IMR-90 (cell line): ENCODE measurements around the gene PYGB. TPM values are rescaled to one million over a fixed set of nuclear protein-coding genes. Genes with fewer than 3 reads are reported as not detected.

Experiments used
- ATAC-seq: fragments of 200-7000 bp; cut with Tn5 transposase; 2 replicates; pipeline ENCODE4 v1.9.1; 2020; ENCODE audit warnings: low read depth, mild to moderate bottlenecking, moderate library complexity
- BruUV-seq: library from RNA; stranded (reverse); fragments of 400-500 nt; replicated peaks from 2 replicates; lab custom pipeline; 2021; lab: Mats Ljungman, UMichigan
- CTCF ChIA-PET: fragments of 300-600 bp; formaldehyde crosslinking; extraction: SDS; loops from one replicate; lab custom pipeline; 2021; ENCODE audit warnings: antibody characterized with exemption; lab: Yijun Ruan, JAX
- POLR2A ChIA-PET: fragments of 300-600 bp; sonication (Branson Sonifier 250); formaldehyde crosslinking; loops from one replicate; lab custom pipeline; 2022; ENCODE audit warnings: antibody characterized with exemption; ENCODE audit not compliant: unreplicated experiment; lab: Charles Lee
- DNase-seq: peaks from one replicate; pipeline ENCODE4 v3.0.0; 2013
- H2AFZ ChIP-seq: replicated peaks from 2 replicates; pipeline ENCODE3; 2013; ENCODE audit warnings: low read length, mild to moderate bottlenecking; ENCODE audit not compliant: poor library complexity
- H2AK5ac ChIP-seq: 2 replicates; pipeline ENCODE4 v1.6.1; 2013; ENCODE audit warnings: low read depth, low read length, inconsistent platforms
- H2AK9ac ChIP-seq: replicated peaks from 2 replicates; pipeline ENCODE3; 2013; ENCODE audit warnings: mild to moderate bottlenecking, low read depth, low read length, moderate library complexity; ENCODE audit not compliant: poor library complexity
- H2BK120ac ChIP-seq: 2 replicates; pipeline ENCODE4 v1.6.1; 2013; ENCODE audit warnings: low read depth, low read length, inconsistent platforms
- H2BK15ac ChIP-seq: 3 replicates; pipeline ENCODE4 v1.6.1; 2013; ENCODE audit warnings: low read depth, low read length, inconsistent platforms
- H2BK20ac ChIP-seq: 2 replicates; pipeline ENCODE4 v1.6.1; 2013; ENCODE audit warnings: low read depth, mild to moderate bottlenecking, inconsistent platforms, low read length, moderate library complexity
- H2BK5ac ChIP-seq: 2 replicates; pipeline ENCODE4 v1.6.1; 2013; ENCODE audit warnings: mild to moderate bottlenecking, low read depth, low read length, inconsistent platforms; ENCODE audit not compliant: poor library complexity, severe bottlenecking
- H3K14ac ChIP-seq: replicated peaks from 2 replicates; pipeline ENCODE4 v1.6.1; 2013; ENCODE audit warnings: low read depth, low read length, inconsistent platforms
- H3K18ac ChIP-seq: 2 replicates; pipeline ENCODE4 v1.6.1; 2013; ENCODE audit warnings: low read depth, low read length, control low read depth
- H3K23ac ChIP-seq: 2 replicates; pipeline ENCODE4 v1.6.1; 2013; ENCODE audit warnings: low read depth, low read length, inconsistent platforms
- H3K27ac ChIP-seq: 2 replicates; pipeline ENCODE4 v1.5.1; 2013; ENCODE audit warnings: mild to moderate bottlenecking, control low read depth, low read length; ENCODE audit not compliant: insufficient read depth
- H3K27me3 ChIP-seq: 2 replicates; pipeline ENCODE4 v1.6.1; 2013; ENCODE audit warnings: low read length; ENCODE audit not compliant: control insufficient read depth, insufficient read depth
- H3K36me3 ChIP-seq: 2 replicates; pipeline ENCODE4 v1.6.1; 2013; ENCODE audit warnings: low read length, mixed read lengths; ENCODE audit not compliant: control insufficient read depth, insufficient read depth
- H3K4ac ChIP-seq: 2 replicates; pipeline ENCODE4 v1.6.1; 2013; ENCODE audit warnings: low read depth, low read length, inconsistent platforms
- H3K4me1 ChIP-seq: 2 replicates; pipeline ENCODE4 v1.6.1; 2013; ENCODE audit warnings: low read length, mixed read lengths; ENCODE audit not compliant: control insufficient read depth, insufficient read depth
- H3K4me2 ChIP-seq: 2 replicates; pipeline ENCODE4 v1.6.1; 2013; ENCODE audit warnings: low read depth, mild to moderate bottlenecking, control low read depth, low read length, moderate library complexity
- H3K4me3 ChIP-seq: 2 replicates; pipeline ENCODE4 v1.5.1; 2013; ENCODE audit warnings: low read depth, mild to moderate bottlenecking, control low read depth, low read length, moderate library complexity; ENCODE audit not compliant: insufficient read depth
- H3K56ac ChIP-seq: 2 replicates; pipeline ENCODE4 v1.6.1; 2013; ENCODE audit warnings: low read length, inconsistent platforms; ENCODE audit not compliant: insufficient read depth; ENCODE audit errors: extremely low read depth
- H3K79me1 ChIP-seq, 2 experiments: 2 replicates each; pipeline ENCODE4 v1.6.1; 2013; ENCODE audit warnings: low read length in 2 of 2, inconsistent platforms in 1 of 2, low read depth in 1 of 2
- H3K9ac ChIP-seq: 2 replicates; pipeline ENCODE4 v1.6.1; 2013; ENCODE audit warnings: low read depth, low read length, control low read depth
- H3K9me1 ChIP-seq: 2 replicates; pipeline ENCODE4 v1.6.1; 2013; ENCODE audit warnings: low read length, inconsistent platforms; ENCODE audit not compliant: insufficient read depth
- H3K9me3 ChIP-seq: 2 replicates; pipeline ENCODE4 v1.6.1; 2013; ENCODE audit warnings: low read length; ENCODE audit not compliant: control insufficient read depth, insufficient read depth
- H4K20me1 ChIP-seq: 2 replicates; pipeline ENCODE4 v1.6.1; 2013; ENCODE audit warnings: low read length, inconsistent platforms; ENCODE audit not compliant: insufficient read depth
- H4K5ac ChIP-seq: 2 replicates; pipeline ENCODE4 v1.6.1; 2013; ENCODE audit warnings: mild to moderate bottlenecking, low read depth, low read length, control low read depth
- H4K8ac ChIP-seq, 2 experiments: 2 replicates each; pipeline ENCODE4 v1.6.1; 2013; ENCODE audit warnings: low read depth in 2 of 2, low read length in 2 of 2, control low read depth in 1 of 2, inconsistent platforms in 1 of 2
- H4K91ac ChIP-seq: 2 replicates; pipeline ENCODE4 v1.6.1; 2013; ENCODE audit warnings: low read depth, low read length, inconsistent platforms; ENCODE audit not compliant: insufficient read depth
- CEBPB ChIP-seq: IDR thresholded peaks from 2 replicates; pipeline ENCODE4 v1.6.1; 2012; ENCODE audit warnings: low read depth, low read length, improper control_type of control experiment
- CHD1 ChIP-seq: IDR thresholded peaks from 2 replicates; pipeline ENCODE4 v1.6.1; 2012; ENCODE audit warnings: low read depth, low read length, improper control_type of control experiment
- CTCF ChIP-seq: conservative IDR thresholded peaks from 2 replicates; pipeline ENCODE4 v1.5.1; 2012; ENCODE audit warnings: mild to moderate bottlenecking, low read depth, low read length, improper control_type of control experiment
- ELK1 ChIP-seq: fragments of 150-350 bp; IDR thresholded peaks from 2 replicates; pipeline ENCODE4 v1.6.1; 2016; ENCODE audit warnings: low read depth, mild to moderate bottlenecking, low read length, moderate library complexity, borderline replicate concordance
- MXI1 ChIP-seq: IDR thresholded peaks from 2 replicates; pipeline ENCODE4 v1.6.1; 2012; ENCODE audit warnings: low read depth, mild to moderate bottlenecking, low read length, moderate library complexity, borderline replicate concordance
- NFE2L2 ChIP-seq: fragments of 150-350 bp; IDR thresholded peaks from 2 replicates; pipeline ENCODE4 v1.6.1; 2016; ENCODE audit warnings: low read depth, mild to moderate bottlenecking, low read length
- POLR2A ChIP-seq: IDR thresholded peaks from 2 replicates; pipeline ENCODE4 v1.6.1; 2012; ENCODE audit warnings: mild to moderate bottlenecking, low read depth, low read length
- RFX5 ChIP-seq: IDR thresholded peaks from 2 replicates; pipeline ENCODE4 v1.8.0; 2012; ENCODE audit warnings: low read depth, mild to moderate bottlenecking, low read length, moderate library complexity
- USF2 ChIP-seq: fragments of 150-350 bp; IDR thresholded peaks from 2 replicates; pipeline ENCODE4 v1.6.1; 2017; ENCODE audit warnings: mild to moderate bottlenecking, antibody characterized with exemption, low read length, low read depth
- WGBS, 2 experiments: methylation state at CpG; one replicate each; pipeline versions ENCODE4 v1.1.5 to v1.1.7; 2013; ENCODE audit warnings: missing lambda C conversion rate in 2 of 2; ENCODE audit not compliant: insufficient read length in 1 of 2; ENCODE audit errors: extremely low coverage in 2 of 2; 5-methylcytosine and 5-hydroxymethylcytosine counted together
- dilution Hi-C: fragments of 300-500 bp; cut with HindIII; formaldehyde crosslinking; loops from one replicate; pipeline ENCODE4 v1.14.3; 2018; ENCODE audit warnings: low sequenced_read_pairs; ENCODE audit not compliant: unreplicated experiment
- in situ Hi-C: fragments of 300-500 bp; cut with MboI; formaldehyde crosslinking; loops from 3 replicates; pipeline ENCODE4 v1.14.3; 2019; ENCODE audit warnings: low sequenced_read_pairs, inconsistent platforms, mixed read lengths
- intact Hi-C: fragments of 100-400 bp; cut with micrococcal nuclease; formaldehyde crosslinking; loops from 2 replicates; pipeline ENCODE4 v1.10.0; 2022
- polyA plus RNA-seq, 3 experiments: library from polyadenylated mRNA; depleted of rRNA; stranded (reverse); fragments of >200 nt; gene quantifications; 2 replicates each; pipeline ENCODE4 v1.2.3, GENCODE V29; 2012; ENCODE audit warnings: low replicate concordance in 1 of 3
- total RNA-seq: library from RNA; depleted of rRNA; stranded (reverse); fragments of >200 nt; gene quantifications from 2 replicates; pipeline ENCODE4 v1.2.3, GENCODE V29; 2012

PYGB gene
- total and polyA plus RNA-seq, 2 of the 4 experiments (the other 2 are of a cell fraction), result 72.4 to 83.1 TPM

GRCh38 chr20:25207149-25207959 is 40.5 kb upstream of the PYGB start:
- Histone ChIP-seq H2BK5ac (no peak overlapping the region), H2AFZ (no peak overlapping the region), H3K4me3 (no peak overlapping the region), H4K91ac (no peak overlapping the region), H2BK120ac (no peak overlapping the region), H3K4me2 (no peak overlapping the region), H3K14ac (no peak overlapping the region), H3K18ac (no peak overlapping the region), H3K27me3 (no peaks in the 10 kb centered on the region), H3K4me1 (peaks cover 3% of the 10 kb centered on the region; the same call in 1 of the 2 replicates), H2BK20ac (no peak overlapping the region), H3K9me1 (peaks cover 10% of the 10 kb centered on the region; the same call in 1 of the 2 replicates), H3K79me1 (peaks cover 23 to 56% of the 10 kb centered on the region in 2 experiments), H3K56ac (no peak overlapping the region), H3K23ac (no peak overlapping the region), H2AK9ac (no peak overlapping the region), H3K36me3 (peaks cover 10% of the 10 kb centered on the region), H4K8ac (no peak overlapping the region), H2AK5ac (no peak overlapping the region), H3K27ac (no peak overlapping the region), H4K5ac (no peak overlapping the region), H3K9me3 (no peaks in the 10 kb centered on the region), H3K4ac (no peak overlapping the region), H4K20me1 (peaks cover 4% of the 10 kb centered on the region), H3K9ac (no peak overlapping the region), H2BK15ac (no peak overlapping the region)
- no peak for TF ChIP-seq POLR2A
- no peak for TF ChIP-seq MXI1
- TF ChIP-seq CHD1, result no peak
- TF ChIP-seq RFX5, result no peak
- TF ChIP-seq CEBPB, result no peak
- TF ChIP-seq NFE2L2, result no peak
- TF ChIP-seq ELK1, result no peak
- no peak for TF ChIP-seq USF2
- no peak for TF ChIP-seq CTCF
- intact Hi-C loops (no loop called here), in situ Hi-C loops (no loop called here), dilution Hi-C loops (no loop called here)
- no peak for ATAC-seq
- DNase-seq, result no peak
- WGBS, 2 experiments, result 96% methylated on average over 12 of the region's 22 CpGs; no CpG with 5 or more reads in 1 of the 2 experiments
- POLR2A ChIA-PET, result no interaction called here
- no TSS peak for BruUV-seq
- CTCF ChIA-PET, result interaction anchor here (1.3 kb wide), 1 partner anchor 14 kb away, joined by 4 read pairs; no protein-coding TSS in a partner anchor
